B cell (primary cell): ENCODE data around the gene RBM42. TPM values are rescaled to one million over a fixed set of nuclear protein-coding genes. Genes with fewer than 3 reads are reported as not detected.

Experiments
- ATAC-seq: fragments of 200-7000 bp; cut with Tn5 transposase; one replicate; pipeline ENCODE4 v1.10.0; 2021; ENCODE audit warnings: low read depth, mild to moderate bottlenecking, moderate number of reproducible peaks, moderate library complexity
- CTCF ChIA-PET: fragments of 350-600 bp; sonication (Branson Sonifier 250); formaldehyde crosslinking; loops from one replicate; lab custom pipeline; 2021; ENCODE audit warnings: antibody characterized with exemption, inconsistent platforms; lab: Charles Lee
- POLR2A ChIA-PET: fragments of 350-600 bp; sonication (Branson Sonifier 250); formaldehyde crosslinking; loops from one replicate; lab custom pipeline; 2021; ENCODE audit warnings: antibody characterized with exemption; lab: Charles Lee
- DNase-seq: peaks from one replicate; pipeline ENCODE4 v3.0.0; 2013
- H2AFZ ChIP-seq: 2 replicates; pipeline ENCODE4 v1.6.1; 2012; ENCODE audit warnings: mild to moderate bottlenecking, low read depth, low read length; ENCODE audit not compliant: insufficient read depth, poor library complexity, severe bottlenecking
- H3K27ac ChIP-seq, 2 donors: 1 replicate in 1 of 2; 2 replicates in 1 of 2; pipeline ENCODE4 v1.5.1; 2012 to 2013; ENCODE audit warnings: low read length in 2 of 2, mild to moderate bottlenecking in 2 of 2, moderate library complexity in 1 of 2
- H3K27me3 ChIP-seq, 4 experiments: fragments of 200-600 bp in 1 of 4; sonication (generic) in 1 of 4; replicated peaks in 1 of 4; 1 replicate in 2 of 4; 2 replicates in 2 of 4; pipeline versions ENCODE4 v1.6.1 to v1.7.0; 2013 to 2016; ENCODE audit warnings: low read length in 3 of 4, mild to moderate bottlenecking in 2 of 4, mixed read lengths in 1 of 4, moderate library complexity in 1 of 4; ENCODE audit not compliant: insufficient read depth in 4 of 4, control insufficient read depth in 3 of 4; ENCODE audit errors: control extremely low read depth in 1 of 4
- H3K36me3 ChIP-seq, 2 experiments: replicated peaks in 1 of 2; 1 replicate in 1 of 2; 2 replicates in 1 of 2; pipeline versions ENCODE4 v1.6.1 to v1.7.1; 2013; ENCODE audit warnings: low read length in 1 of 2; ENCODE audit not compliant: insufficient read depth in 2 of 2, control insufficient read depth in 1 of 2; ENCODE audit errors: control extremely low read depth in 1 of 2, extremely low read depth in 1 of 2
- H3K4me1 ChIP-seq, 2 donors: fragments of 200-600 bp in 1 of 2; sonication (generic) in 1 of 2; 1 replicate in 1 of 2; 2 replicates in 1 of 2; pipeline versions ENCODE4 v1.5.1 to v1.6.1; 2013 to 2017; ENCODE audit warnings: low read length in 2 of 2; ENCODE audit not compliant: control insufficient read depth in 2 of 2, insufficient read depth in 2 of 2
- H3K4me2 ChIP-seq: replicated peaks from 2 replicates; pipeline ENCODE3; 2012; ENCODE audit warnings: mild to moderate bottlenecking, low read depth, low read length; ENCODE audit not compliant: poor library complexity, severe bottlenecking
- H3K4me3 ChIP-seq, 5 experiments: fragments of 200-600 bp in 1 of 5; sonication (generic) in 1 of 5; 1 replicate in 3 of 5; 2 replicates in 2 of 5; pipeline versions ENCODE4 v1.5.1 to v1.7.0; 2011 to 2016; ENCODE audit warnings: low read length in 4 of 5, mild to moderate bottlenecking in 4 of 5, low read depth in 2 of 5, control low read depth in 1 of 5, moderate library complexity in 1 of 5; ENCODE audit not compliant: insufficient read depth in 1 of 5; ENCODE audit errors: control extremely low read depth in 1 of 5, extremely low read depth in 1 of 5
- H3K79me2 ChIP-seq: fragments of 200-600 bp; sonication (generic); one replicate; pipeline ENCODE4 v1.6.0; 2016; ENCODE audit warnings: low read length; ENCODE audit not compliant: control insufficient read depth, insufficient read depth
- H3K9ac ChIP-seq: fragments of 200-600 bp; sonication (generic); 2 replicates; pipeline ENCODE4 v1.6.1; 2017; ENCODE audit warnings: mild to moderate bottlenecking, low read length, moderate library complexity
- H3K9me3 ChIP-seq, 3 donors: one replicate each; pipeline versions ENCODE4 v1.6.1 to v1.7.1; 2013; ENCODE audit warnings: low read length in 2 of 3; ENCODE audit not compliant: control insufficient read depth in 2 of 3, insufficient read depth in 1 of 3; ENCODE audit errors: control extremely low read depth in 1 of 3
- H4K20me1 ChIP-seq: 2 replicates; pipeline ENCODE4 v1.6.0; 2012; ENCODE audit warnings: mild to moderate bottlenecking, low read length; ENCODE audit not compliant: insufficient read depth, control insufficient read depth, poor library complexity, severe bottlenecking
- H3K27ac Mint-ChIP-seq: one replicate; pipeline ENCODE4 v1.8.0; 2021; ENCODE audit warnings: mixed read lengths
- H3K27me3 Mint-ChIP-seq: one replicate; pipeline ENCODE4 v1.8.0; 2021; ENCODE audit warnings: mixed read lengths
- H3K4me1 Mint-ChIP-seq: one replicate; pipeline ENCODE4 v1.8.0; 2021; ENCODE audit warnings: mixed read lengths
- H3K4me3 Mint-ChIP-seq: one replicate; pipeline ENCODE4 v1.8.0; 2021; ENCODE audit warnings: mixed read lengths
- H3K9me3 Mint-ChIP-seq: one replicate; pipeline ENCODE4 v1.8.0; 2022; ENCODE audit warnings: mixed read lengths; ENCODE audit not compliant: insufficient read depth
- CTCF ChIP-seq: fragments of 200-600 bp; IDR thresholded peaks from one replicate; pipeline ENCODE4 v1.8.0; 2022; ENCODE audit warnings: antibody characterized with exemption, mild to moderate bottlenecking
- EZH2 ChIP-seq: IDR thresholded peaks from 2 replicates; pipeline ENCODE4 v1.6.1; 2012; ENCODE audit warnings: borderline replicate concordance, low read depth, mild to moderate bottlenecking, moderate library complexity, low read length; ENCODE audit not compliant: insufficient read depth, poor library complexity, severe bottlenecking
- WGBS: methylation state at CpG from one replicate; pipeline ENCODE4 v1.1.5; 2013; ENCODE audit warnings: missing lambda C conversion rate; ENCODE audit not compliant: insufficient coverage; 5-methylcytosine and 5-hydroxymethylcytosine counted together
- intact Hi-C: fragments of 100-400 bp; cut with micrococcal nuclease; formaldehyde crosslinking; loops from one replicate; pipeline ENCODE4 v1.10.0; 2022
- polyA plus RNA-seq: library from polyadenylated mRNA; depleted of rRNA; stranded (reverse); fragments of >200 nt; gene quantifications from 2 replicates; pipeline ENCODE4 v1.2.3, GENCODE V29; 2012
- total RNA-seq, 2 donors: library from RNA; stranded (reverse); fragments of 120-200 nt in 1 of 2; gene quantifications; 1 replicate in 1 of 2; 2 replicates in 1 of 2; pipeline versions ENCODE4 v1.2.3 to v1.2.4, GENCODE V29; 2013 to 2022

RBM42 gene
- total and polyA plus RNA-seq, 2 donors (not counting 1 experiment from before 2014, with no cell fraction given), result 42.1 to 52.0 TPM

DNA sequence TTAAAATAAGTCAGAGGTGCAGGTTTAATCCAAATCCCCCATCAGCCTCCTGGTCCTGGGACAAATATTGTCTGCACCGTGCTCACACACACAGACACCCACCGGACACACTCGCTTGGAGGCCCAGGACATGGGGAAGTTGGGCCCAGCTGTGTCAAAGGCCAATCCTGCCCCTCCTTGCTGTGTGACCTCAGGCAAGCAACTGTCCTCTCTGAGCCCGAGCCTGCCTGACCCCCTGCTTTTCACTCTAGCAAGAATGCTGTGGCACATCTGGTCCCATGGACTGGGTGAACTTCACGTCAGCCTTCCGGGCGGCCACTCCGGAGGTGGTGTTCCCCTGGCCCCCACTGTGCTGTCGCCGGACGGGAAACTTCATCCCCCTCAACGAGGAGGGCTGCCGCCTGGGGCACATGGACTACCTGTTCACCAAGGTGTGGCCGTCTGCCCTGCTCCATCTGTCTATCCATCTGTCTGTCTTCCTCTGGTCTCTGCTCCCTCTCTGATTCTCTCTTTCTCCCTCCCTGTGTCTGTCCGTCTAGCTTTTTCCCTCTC, 46.8 kb downstream of the RBM42 start:
- Histone ChIP-seq H3K79me2 (no peaks in the 10 kb centered on the region), H3K4me3 (no peak overlapping the region), H3K27me3 (peaks cover 0 to 28% (median 11%) of the 10 kb centered on the region in 4 experiments), H4K20me1 (no peaks in the 10 kb centered on the region), H3K4me2 (no peak overlapping the region), H2AFZ (no peak overlapping the region), H3K27ac (no peak overlapping the region), H3K36me3 (no peaks in the 10 kb centered on the region), H3K9me3 (peaks cover 0 to 11% (median 0%) of the 10 kb centered on the region in 3 donors), H3K9ac (no peak overlapping the region), H3K4me1 (peaks cover 8 to 9% of the 10 kb centered on the region in 2 donors)
- TF ChIP-seq EZH2 (no peak), CTCF (no peak)
- H3K27ac Mint-ChIP-seq, result no peak overlapping the region
- CTCF ChIA-PET, result interaction anchor here (0.6 kb wide), 1 partner anchor 309 kb away, joined by 3 read pairs; no protein-coding TSS in a partner anchor
- ATAC-seq (no peak), DNase-seq (no peak)
- POLR2A ChIA-PET, result no interaction called here
- peaks cover 7% of the 10 kb centered on the region for H3K4me1 Mint-ChIP-seq
- no peak overlapping the region for H3K4me3 Mint-ChIP-seq
- 84% methylated on average over 15 of the region's 15 CpGs for WGBS
- intact Hi-C loops, result no loop called here
- H3K9me3 Mint-ChIP-seq, result no peaks in the 10 kb centered on the region
- H3K27me3 Mint-ChIP-seq, result peaks cover 23% of the 10 kb centered on the region

Other genes with a start within 250 kb of the RBM42 start
- 0.15 TPM in 1 of 2 replicates, not detected in the other for gene FFAR2, start 180.8 kb upstream of the RBM42 start, total RNA-seq
- gene FFAR2, start 180.8 kb upstream of the RBM42 start, polyA plus RNA-seq, result 0.26 and 0.31 TPM in 2 replicates
- not detected in 2 replicates for gene KRTDAP, start 138.6 kb upstream of the RBM42 start, total RNA-seq
- not detected in 2 replicates for gene KRTDAP, start 138.6 kb upstream of the RBM42 start, polyA plus RNA-seq
- gene DMKN, start 115.4 kb upstream of the RBM42 start, total RNA-seq, result 1.8 and 4.5 TPM in 2 replicates
- gene DMKN, start 115.4 kb upstream of the RBM42 start, polyA plus RNA-seq, result 0.58 and 1.6 TPM in 2 replicates
- gene SBSN, start 100.7 kb upstream of the RBM42 start, total RNA-seq, result not detected in 2 replicates
- gene SBSN, start 100.7 kb upstream of the RBM42 start, polyA plus RNA-seq, result not detected in 2 replicates
- not detected in 2 replicates for gene GAPDHS, start 95.6 kb upstream of the RBM42 start, total RNA-seq
- not detected in 2 replicates for gene GAPDHS, start 95.6 kb upstream of the RBM42 start, polyA plus RNA-seq
- gene TMEM147, start 83.4 kb upstream of the RBM42 start, total RNA-seq, result 39.8 and 41.6 TPM in 2 replicates
- gene TMEM147, start 83.4 kb upstream of the RBM42 start, polyA plus RNA-seq, result 61.6 and 68.9 TPM in 2 replicates
- not detected in 2 replicates for gene ATP4A, start 65.4 kb upstream of the RBM42 start, total RNA-seq
- gene ATP4A, start 65.4 kb upstream of the RBM42 start, polyA plus RNA-seq, result not detected in 2 replicates
- not detected in 2 replicates for gene PMIS2, start 42.9 kb upstream of the RBM42 start, total RNA-seq
- gene PMIS2, start 42.9 kb upstream of the RBM42 start, polyA plus RNA-seq, result not detected in 2 replicates
- gene HAUS5, start 16.3 kb upstream of the RBM42 start, total RNA-seq, result 32.2 and 35.3 TPM in 2 replicates
- gene HAUS5, start 16.3 kb upstream of the RBM42 start, polyA plus RNA-seq, result 42.8 and 52.3 TPM in 2 replicates
- gene ETV2, start 12.7 kb downstream of the RBM42 start, total RNA-seq, result 0.42 and 1.3 TPM in 2 replicates
- gene ETV2, start 12.7 kb downstream of the RBM42 start, polyA plus RNA-seq, result 0.20 and 0.49 TPM in 2 replicates
- 214 and 215 TPM in 2 replicates for gene COX6B1, start 19.3 kb downstream of the RBM42 start, total RNA-seq
- 202 and 387 TPM in 2 replicates for gene COX6B1, start 19.3 kb downstream of the RBM42 start, polyA plus RNA-seq
- gene UPK1A, start 37.5 kb downstream of the RBM42 start, total RNA-seq, result not detected in 2 replicates
- gene UPK1A, start 37.5 kb downstream of the RBM42 start, polyA plus RNA-seq, result 0.16 and 0.17 TPM in 2 replicates
- gene ZBTB32, start 75.5 kb downstream of the RBM42 start, total RNA-seq, result 28.1 and 30.9 TPM in 2 replicates
- 8.5 and 18.9 TPM in 2 replicates for gene ZBTB32, start 75.5 kb downstream of the RBM42 start, polyA plus RNA-seq
- gene KMT2B, start 89.0 kb downstream of the RBM42 start, total RNA-seq, result 84.5 and 85.6 TPM in 2 replicates
- 96.9 and 106 TPM in 2 replicates for gene KMT2B, start 89.0 kb downstream of the RBM42 start, polyA plus RNA-seq
- gene IGFLR1, start 113.4 kb downstream of the RBM42 start, total RNA-seq, result 245 and 248 TPM in 2 replicates
- 110 and 130 TPM in 2 replicates for gene IGFLR1, start 113.4 kb downstream of the RBM42 start, polyA plus RNA-seq
- gene U2AF1L4, start 116.4 kb downstream of the RBM42 start, total RNA-seq, result 62.1 and 62.7 TPM in 2 replicates
- 89.7 and 170 TPM in 2 replicates for gene U2AF1L4, start 116.4 kb downstream of the RBM42 start, polyA plus RNA-seq
- gene PSENEN, start 116.6 kb downstream of the RBM42 start, total RNA-seq, result 29.1 and 36.4 TPM in 2 replicates
- gene PSENEN, start 116.6 kb downstream of the RBM42 start, polyA plus RNA-seq, result 11.7 and 17.7 TPM in 2 replicates
- gene LIN37, start 119.5 kb downstream of the RBM42 start, total RNA-seq, result 22.3 and 22.8 TPM in 2 replicates
- gene LIN37, start 119.5 kb downstream of the RBM42 start, polyA plus RNA-seq, result 64.1 and 76.1 TPM in 2 replicates
- gene HSPB6, start 128.0 kb downstream of the RBM42 start, total RNA-seq, result not detected in 2 replicates
- not detected in 2 replicates for gene HSPB6, start 128.0 kb downstream of the RBM42 start, polyA plus RNA-seq
- 61.0 and 65.6 TPM in 2 replicates for gene PROSER3, start 129.1 kb downstream of the RBM42 start, total RNA-seq
- 26.0 and 30.7 TPM in 2 replicates for gene PROSER3, start 129.1 kb downstream of the RBM42 start, polyA plus RNA-seq
- 18.2 and 21.6 TPM in 2 replicates for gene ARHGAP33, start 146.5 kb downstream of the RBM42 start, total RNA-seq
- gene ARHGAP33, start 146.5 kb downstream of the RBM42 start, polyA plus RNA-seq, result 27.8 and 28.7 TPM in 2 replicates
- gene PRODH2, start 183.8 kb downstream of the RBM42 start, total RNA-seq, result not detected in 2 replicates
- gene PRODH2, start 183.8 kb downstream of the RBM42 start, polyA plus RNA-seq, result not detected in 2 replicates
- not detected in 2 replicates for gene NPHS1, start 223.5 kb downstream of the RBM42 start, total RNA-seq
- gene NPHS1, start 223.5 kb downstream of the RBM42 start, polyA plus RNA-seq, result not detected in 2 replicates
- gene KIRREL2, start 227.9 kb downstream of the RBM42 start, total RNA-seq, result not detected in 2 replicates
- not detected in 2 replicates for gene KIRREL2, start 227.9 kb downstream of the RBM42 start, polyA plus RNA-seq
- gene APLP1, start 239.5 kb downstream of the RBM42 start, total RNA-seq, result not detected in 2 replicates
- gene APLP1, start 239.5 kb downstream of the RBM42 start, polyA plus RNA-seq, result 0.06 TPM in 1 of 2 replicates, not detected in the other